ENCODE data around the gene DKC1. TPM values are rescaled to one million over a fixed set of nuclear protein-coding genes. Genes with fewer than 3 reads are reported as not detected.

DKC1 gene
- total and polyA plus RNA-seq, 2 of the 13 experiments (the other 11 are each of a cell fraction or from before 2014, with no cell fraction given) = 61.6 to 102 TPM

- TF ChIP-seq MNT (IDR thresholded peaks at IDR 0.05) (no peak; the same call in 1 of the 2 replicates), CBFB (CRISPR knock-in tag; IDR thresholded peaks at IDR 0.05) (no peak; the same call in 1 of the 2 replicates), MIXL1 (CRISPR knock-in tag; IDR thresholded peaks at IDR 0.05) (no peak), ZNF768 (CRISPR knock-in tag; IDR thresholded peaks at IDR 0.05) (0 out of 2 replicates have a peak, but pooled peaks have one; percentile 14), ZNF205 (CRISPR knock-in tag; IDR thresholded peaks at IDR 0.05) (no peak), ZNF407 (CRISPR knock-in tag; IDR thresholded peaks at IDR 0.05; ENCODE audit: not compliant biosample characterization) (peak; percentile 82), POLR2A (IDR thresholded peaks at IDR 0.05; ENCODE audit: insufficient read depth in 1 of 2, low read depth in 2 of 2, low read length in 2 of 2) (peak; percentile 47 to 81; a peak in 3 of 4 replicates), PHF21A (CRISPR knock-in tag; IDR thresholded peaks at IDR 0.05) (no peak), THYN1 (CRISPR knock-in tag; IDR thresholded peaks at IDR 0.05; ENCODE audit: borderline replicate concordance, low read depth) (no peak), SETDB1 (CRISPR knock-in tag; IDR thresholded peaks at IDR 0.05; ENCODE audit: borderline replicate concordance) (no peak), ZUFSP (CRISPR knock-in tag; IDR thresholded peaks at IDR 0.05; ENCODE audit: borderline replicate concordance) (no peak), ZBTB33 (CRISPR knock-in tag; IDR thresholded peaks at IDR 0.05) (no peak), YEATS4 (CRISPR knock-in tag; IDR thresholded peaks at IDR 0.05; ENCODE audit: borderline replicate concordance) (no peak), ZNF567 (CRISPR knock-in tag; IDR thresholded peaks at IDR 0.05; ENCODE audit: borderline replicate concordance) (no peak)
These were observed at the start of gene DKC1 (continued) for GRCh38 chrX:154762537-154763296.

Data from HepG2 (cell line).